ENCODE measurements around the gene CBFB.
"Not testable (repeated sequence)": the region's sequence is repeated elsewhere in the genome, so short reads cannot be mapped to it uniquely, and the experiment has no call there.

CBFB gene

GRCh38 chr16:67120025-67120424, 91.1 kb downstream of the CBFB start:
- TF ChIP-seq Cebpa-rat (IDR thresholded peaks at IDR 0.05): no peak
- Histone ChIP-seq H3K9me3 (replicated peaks in 1 of 11) (no peaks in the 10 kb centered on the region), H3K4me2 (no peak overlapping the region), H3K27me3 (no peaks in the 10 kb centered on the region), H4K20me1 (peaks cover 7 to 99% (median 47%) of the 10 kb centered on the region in 11 experiments; a peak in 18 of 22 replicates), H3K9ac (no peak overlapping the region), H3K4me1 (peaks cover 0 to 29% (median 24%) of the 10 kb centered on the region in 10 experiments; a peak in 18 of 20 replicates), H3K36me3 (peaks cover 63 to 85% (median 76%) of the 10 kb centered on the region in 11 experiments), H3K27ac (no peak overlapping the region), H3K4me3 (no peak overlapping the region)

- not testable (repeated sequence) for H3K4me3 ChIP-seq; H3K4me1 ChIP-seq; H3K4me2 ChIP-seq; H3K27me3 ChIP-seq; H3K9me3 ChIP-seq (replicated peaks in 1 of 11); H3K9ac ChIP-seq; H3K27ac ChIP-seq
- peaks cover 7 to 97% (median 31%) of the 10 kb centered on the region in 11 experiments; a peak in 19 of 22 replicates for H4K20me1 ChIP-seq
- H3K36me3 ChIP-seq: peaks cover 81 to 93% (median 88%) of the 10 kb centered on the region in 11 experiments
Measured at GRCh38 chr16:67122799-67123198, 93.8 kb downstream of the CBFB start.

GRCh38 chr16:67128417-67128816, 99.5 kb downstream of the CBFB start:
- Histone ChIP-seq H3K9ac (no peak overlapping the region), H3K4me1 (no peaks in the 10 kb centered on the region), H3K9me3 (replicated peaks in 1 of 11) (no peaks in the 10 kb centered on the region), H3K27me3 (no peaks in the 10 kb centered on the region), H3K4me2 (no peak overlapping the region), H4K20me1 (peaks cover 0 to 89% (median 11%) of the 10 kb centered on the region in 11 experiments; a peak in 10 of 22 replicates), H3K4me3 (no peak overlapping the region), H3K27ac (no peak overlapping the region), H3K36me3 (peaks cover 79 to 100% (median 92%) of the 10 kb centered on the region in 11 experiments)
- TF ChIP-seq Cebpa-rat (IDR thresholded peaks at IDR 0.05): no peak

- peaks cover 78 to 100% (median 92%) of the 10 kb centered on the region in 11 experiments for H3K36me3 ChIP-seq
- peaks cover 0 to 85% (median 11%) of the 10 kb centered on the region in 11 experiments; a peak in 10 of 22 replicates for H4K20me1 ChIP-seq
- no peaks in the 10 kb centered on the region for H3K9me3 ChIP-seq (replicated peaks in 1 of 11)
- no peak for TF ChIP-seq Cebpa-rat (IDR thresholded peaks at IDR 0.05)
- no peak overlapping the region for H3K9ac ChIP-seq
- no peaks in the 10 kb centered on the region for H3K27me3 ChIP-seq
- H3K4me3 ChIP-seq: no peak overlapping the region
- H3K4me2 ChIP-seq: no peak overlapping the region
- H3K4me1 ChIP-seq: no peaks in the 10 kb centered on the region
- no peak overlapping the region for H3K27ac ChIP-seq
Measured at GRCh38 chr16:67128887-67129286, 99.9 kb downstream of the CBFB start.

- Histone ChIP-seq H3K36me3 (peaks cover 78 to 100% (median 92%) of the 10 kb centered on the region in 11 experiments), H3K9me3 (replicated peaks in 1 of 11) (no peaks in the 10 kb centered on the region)
- no peak for TF ChIP-seq Cebpa-rat (IDR thresholded peaks at IDR 0.05)
Measured at GRCh38 chr16:67129422-67129821, 100.5 kb downstream of the CBFB start.

GRCh38 chr16:67137605-67138004, 108.7 kb downstream of the CBFB start:
- no peak for TF ChIP-seq Cebpa-rat (IDR thresholded peaks at IDR 0.05)
- no peak overlapping the region for H3K4me3 ChIP-seq
- no peaks in the 10 kb centered on the region for H3K4me1 ChIP-seq
- H3K27ac ChIP-seq: no peak overlapping the region
- no peaks in the 10 kb centered on the region for H3K9me3 ChIP-seq (replicated peaks in 1 of 11)
- no peak overlapping the region for H3K4me2 ChIP-seq
- H3K27me3 ChIP-seq: no peaks in the 10 kb centered on the region
- H3K36me3 ChIP-seq: peaks cover 97 to 100% (median 100%) of the 10 kb centered on the region in 11 experiments
- H3K9ac ChIP-seq: no peak overlapping the region
- H4K20me1 ChIP-seq: peaks cover 0 to 48% (median 0%) of the 10 kb centered on the region in 11 experiments; a peak in 11 of 22 replicates

More at GRCh38 chr16:67129422-67129821, 100.5 kb downstream of the CBFB start:
- Histone ChIP-seq H4K20me1 (peaks cover 0 to 79% (median 11%) of the 10 kb centered on the region in 11 experiments; a peak in 10 of 22 replicates), H3K27ac (no peak overlapping the region), H3K27me3 (no peaks in the 10 kb centered on the region), H3K4me1 (no peaks in the 10 kb centered on the region), H3K9ac (no peak overlapping the region), H3K4me2 (no peak overlapping the region), H3K4me3 (no peak overlapping the region)

GRCh38 chr16:67141391-67141790, 112.4 kb downstream of the CBFB start:
- H3K4me3 ChIP-seq: no peak overlapping the region
- H3K27ac ChIP-seq: no peak overlapping the region
- H3K27me3 ChIP-seq: no peaks in the 10 kb centered on the region
- H3K9me3 ChIP-seq (replicated peaks in 1 of 11): no peaks in the 10 kb centered on the region
- H3K4me1 ChIP-seq: no peaks in the 10 kb centered on the region
- peaks cover 99 to 100% (median 100%) of the 10 kb centered on the region in 11 experiments for H3K36me3 ChIP-seq
- H3K9ac ChIP-seq: no peak overlapping the region
- peaks cover 0 to 72% (median 13%) of the 10 kb centered on the region in 11 experiments; a peak in 15 of 22 replicates for H4K20me1 ChIP-seq
- no peak overlapping the region for H3K4me2 ChIP-seq
- TF ChIP-seq Cebpa-rat (IDR thresholded peaks at IDR 0.05): no peak

- no peaks in the 10 kb centered on the region for H3K4me1 ChIP-seq
- H3K9me3 ChIP-seq (replicated peaks in 1 of 11): no peaks in the 10 kb centered on the region
- H3K4me3 ChIP-seq: no peak overlapping the region
- H3K27me3 ChIP-seq: no peaks in the 10 kb centered on the region
- no peak overlapping the region for H3K27ac ChIP-seq
- H3K36me3 ChIP-seq: peaks cover 99 to 100% (median 100%) of the 10 kb centered on the region in 11 experiments
- peaks cover 0 to 80% (median 16%) of the 10 kb centered on the region in 11 experiments; a peak in 18 of 22 replicates for H4K20me1 ChIP-seq
- no peak for TF ChIP-seq Cebpa-rat (IDR thresholded peaks at IDR 0.05)
- no peak overlapping the region for H3K9ac ChIP-seq
- no peak overlapping the region for H3K4me2 ChIP-seq
Measured at GRCh38 chr16:67142342-67142741, 113.4 kb downstream of the CBFB start.

GRCh38 chr16:67144943-67145342, 116.0 kb downstream of the CBFB start:
- H4K20me1 ChIP-seq: peaks cover 12 to 83% (median 38%) of the 10 kb centered on the region in 11 experiments; a peak in 20 of 22 replicates
- H3K27me3 ChIP-seq: peaks cover 7 to 14% (median 11%) of the 10 kb centered on the region in 11 experiments
- no peak overlapping the region for H3K4me3 ChIP-seq
- no peak overlapping the region for H3K9ac ChIP-seq
- H3K36me3 ChIP-seq: peaks cover 97 to 100% (median 100%) of the 10 kb centered on the region in 11 experiments
- peaks cover 0 to 4% (median under 1%) of the 10 kb centered on the region in 10 experiments; a peak in 11 of 20 replicates for H3K4me1 ChIP-seq
- no peak overlapping the region for H3K27ac ChIP-seq
- no peak for TF ChIP-seq Cebpa-rat (IDR thresholded peaks at IDR 0.05)
- peaks cover 0 to 9% (median 0%) of the 10 kb centered on the region in 11 experiments; a peak in 4 of 22 replicates for H3K9me3 ChIP-seq (replicated peaks in 1 of 11)
- no peak overlapping the region for H3K4me2 ChIP-seq

- peaks cover 89 to 95% (median 93%) of the 10 kb centered on the region in 11 experiments for H3K36me3 ChIP-seq
- H3K4me2 ChIP-seq: no peak overlapping the region
- TF ChIP-seq Cebpa-rat (IDR thresholded peaks at IDR 0.05): no peak
- peaks cover 0 to 12% (median 0%) of the 10 kb centered on the region in 11 experiments; a peak in 4 of 22 replicates for H3K9me3 ChIP-seq (replicated peaks in 1 of 11)
- no peak overlapping the region for H3K4me3 ChIP-seq
- peaks cover 20 to 91% (median 46%) of the 10 kb centered on the region in 11 experiments for H4K20me1 ChIP-seq
- peak overlapping the region in 1 of 11 experiments; percentile 1; a peak in 1 of 22 replicates for H3K9ac ChIP-seq
- H3K4me1 ChIP-seq: peaks cover 7 to 12% (median 9%) of the 10 kb centered on the region in 10 experiments; a peak in 19 of 20 replicates
- peaks cover 15 to 22% (median 19%) of the 10 kb centered on the region in 11 experiments for H3K27me3 ChIP-seq
- H3K27ac ChIP-seq: no peak overlapping the region
Measured at GRCh38 chr16:67145746-67146145, 116.8 kb downstream of the CBFB start.

Data from BLaER1 treated with 17β-estradiol and CSF1 and Interleukin-3, amounts not matched to agents 10 nM and 100 nM (cell line).